Stomach (tissue), 4 donors: ENCODE results near the gene EVI5L.

Source experiments
- CTCF ChIP-seq, 7 experiments: fragments of 450-650 bp in 4 of 7; fragments of 200-600 bp in 3 of 7; sonication (generic) in 3 of 7; IDR thresholded peaks; one replicate each; pipeline ENCODE4 v1.5.1; 2016 to 2019; ENCODE audit warnings: antibody characterized with exemption in 7 of 7, control low read depth in 2 of 7, mild to moderate bottlenecking in 1 of 7
- EP300 ChIP-seq: sonication (generic); formaldehyde crosslinking; IDR thresholded peaks from one replicate; pipeline ENCODE4 v1.6.1; 2017; ENCODE audit warnings: antibody characterized with exemption
- POLR2A ChIP-seq, 4 donors: fragments of 450-650 bp; IDR thresholded peaks; one replicate each; pipeline ENCODE4 v1.6.1; 2016; ENCODE audit warnings: antibody characterized with exemption in 4 of 4, control low read depth in 2 of 4, mild to moderate bottlenecking in 1 of 4, moderate library complexity in 1 of 4
- POLR2AphosphoS5 ChIP-seq, 3 donors: sonication (generic); formaldehyde crosslinking; IDR thresholded peaks; one replicate each; pipeline ENCODE4 v1.6.1; 2016; ENCODE audit warnings: antibody characterized with exemption in 3 of 3

- TF ChIP-seq CTCF (IDR thresholded peaks at IDR 0.05) (no peak), POLR2A (IDR thresholded peaks at IDR 0.05) (no peak), POLR2AphosphoS5 (IDR thresholded peaks at IDR 0.05) (no peak), EP300 (no peak)
These were observed 37.7 kb upstream of the EVI5L start for GRCh38 chr19:7792281-7792680.
